K562 (cell line): Measurements from ENCODE around the gene CST1. TPM values are rescaled to one million over a fixed set of nuclear protein-coding genes. Genes with fewer than 3 reads are reported as not detected.
"Not testable (repeated sequence)": the region's sequence is repeated elsewhere in the genome, so short reads cannot be mapped to it uniquely, and the experiment has no call there.

Source experiments
- ATAC-seq: fragments of 200-7000 bp; cut with Tn5 transposase; 3 replicates; pipeline ENCODE4 v1.9.1; 2020; ENCODE audit warnings: moderate library complexity
- BruUV-seq: library from RNA; stranded (reverse); fragments of 400-500 nt; replicated peaks from 2 replicates; lab custom pipeline; 2021; lab: Mats Ljungman, UMichigan
- CTCF ChIA-PET: fragments of 300-600 bp; formaldehyde crosslinking; extraction: SDS; loops from one replicate; lab custom pipeline; 2021; ENCODE audit warnings: low intra/inter-chr PET ratio; lab: Yijun Ruan, JAX
- POLR2A ChIA-PET: fragments of 300-600, 350-650 bp; sonication (Branson Sonifier 250); formaldehyde crosslinking; extraction: SDS; loops from one replicate; lab custom pipeline; 2021; ENCODE audit warnings: antibody characterized with exemption, inconsistent platforms; lab: Yijun Ruan, JAX
- DNase-seq, 4 experiments: peaks; one replicate each; pipeline versions ENCODE4 v3.0.0 to v3.0.0-alpha.2; 2011 to 2018; ENCODE audit warnings: low spot score in 3 of 4, mixed read lengths in 3 of 4; ENCODE audit errors: extremely low read depth in 1 of 4
- FAIRE-seq: peaks from 2 replicates; lab custom pipeline; 2011; peaks lifted over from hg19 to GRCh38; lab: Jason Lieb, UNC
- H2AFZ ChIP-seq: 2 replicates; pipeline ENCODE4 v1.6.0; 2011; ENCODE audit warnings: low read depth, low read length, control low read depth, inconsistent platforms
- H3K27ac ChIP-seq: fragments of 200-600 bp; 3 replicates; pipeline ENCODE4 v1.8.0; 2011; ENCODE audit warnings: low read depth, mild to moderate bottlenecking, control low read depth, inconsistent platforms, low read length, moderate library complexity, mixed read lengths; ENCODE audit errors: extremely low read depth
- H3K27me3 ChIP-seq, 2 experiments: fragments of 300-600 bp in 1 of 2; 2 replicates in 1 of 2; 3 replicates in 1 of 2; pipeline versions ENCODE4 v1.6.0 to v1.8.0; 2011; ENCODE audit warnings: inconsistent platforms in 2 of 2, low read length in 2 of 2, mild to moderate bottlenecking in 1 of 2, mixed read lengths in 1 of 2, moderate library complexity in 1 of 2; ENCODE audit not compliant: control insufficient read depth in 2 of 2, insufficient read depth in 2 of 2
- H3K36me3 ChIP-seq: fragments of 300-600 bp; 3 replicates; pipeline ENCODE4 v1.8.0; 2011; ENCODE audit warnings: mild to moderate bottlenecking, low read length, inconsistent platforms; ENCODE audit not compliant: control insufficient read depth, insufficient read depth
- H3K4me1 ChIP-seq, 2 experiments: fragments of 200-600 bp in 1 of 2; replicated peaks in 1 of 2; 2 replicates in 1 of 2; 3 replicates in 1 of 2; pipeline versions ENCODE4 v1.5.1 to v1.8.0; 2011; ENCODE audit warnings: inconsistent platforms in 2 of 2, low read length in 2 of 2, mild to moderate bottlenecking in 1 of 2, mixed read lengths in 1 of 2, moderate library complexity in 1 of 2; ENCODE audit not compliant: control insufficient read depth in 2 of 2, insufficient read depth in 2 of 2
- H3K4me2 ChIP-seq: 2 replicates; pipeline ENCODE4 v1.6.1; 2011; ENCODE audit warnings: low read length, control low read depth, inconsistent platforms, mixed read lengths; ENCODE audit not compliant: insufficient read depth
- H3K4me3 ChIP-seq: fragments of 200-600 bp; sonication (generic), shearing (Covaris generic); 2 replicates; pipeline ENCODE4 v1.5.1; 2016; ENCODE audit warnings: control low read depth, inconsistent platforms
- H3K79me2 ChIP-seq: fragments of 200-600 bp; 3 replicates; pipeline ENCODE4 v1.8.0; 2011; ENCODE audit warnings: low read length, inconsistent platforms; ENCODE audit not compliant: control insufficient read depth, insufficient read depth
- H3K9ac ChIP-seq, 2 experiments: 2 replicates each; pipeline versions ENCODE4 v1.6.0 to v1.6.1; 2011; ENCODE audit warnings: low read depth in 2 of 2, low read length in 2 of 2, control low read depth in 1 of 2, inconsistent platforms in 1 of 2, mild to moderate bottlenecking in 1 of 2, mixed read lengths in 1 of 2; ENCODE audit not compliant: insufficient read depth in 1 of 2
- H3K9me1 ChIP-seq: one replicate; pipeline ENCODE4 v1.6.0; 2011; ENCODE audit warnings: inconsistent platforms, mild to moderate bottlenecking, low read length, moderate library complexity; ENCODE audit not compliant: control insufficient read depth, insufficient read depth
- H3K9me3 ChIP-seq: replicated peaks from 2 replicates; pipeline ENCODE4 v1.5.1; 2011; ENCODE audit warnings: low read depth, low read length, inconsistent platforms; ENCODE audit not compliant: control insufficient read depth, insufficient read depth
- H4K20me1 ChIP-seq: replicated peaks from 2 replicates; pipeline ENCODE4 v1.6.1; 2011; ENCODE audit warnings: low read length, inconsistent platforms, mixed read lengths; ENCODE audit not compliant: control insufficient read depth, insufficient read depth
- PHF20 ChIP-seq: fragments of 450-650 bp; IDR thresholded peaks from 2 replicates; pipeline ENCODE4 v1.6.1; 2018; ENCODE audit not compliant: partially characterized antibody
- PRDM10 ChIP-seq: fragments of 450-650 bp; IDR thresholded peaks from 2 replicates; pipeline ENCODE4 v1.6.1; 2018; ENCODE audit not compliant: partially characterized antibody
- PYGO2 ChIP-seq: fragments of 450-650 bp; IDR thresholded peaks from 2 replicates; pipeline ENCODE4 v1.6.1; 2016; ENCODE audit warnings: mild to moderate bottlenecking, missing genetic modification characterization, moderate library complexity, missing compliant biosample characterization
- RBM39 ChIP-seq: fragments of 200-400 bp; formaldehyde crosslinking; optimal IDR thresholded peaks from 2 replicates; pipeline ENCODE3; 2018; ENCODE audit warnings: low read depth, low read length
- THRAP3 ChIP-seq: fragments of 450-650 bp; IDR thresholded peaks from 2 replicates; pipeline ENCODE4 v1.6.1; 2016; ENCODE audit warnings: mild to moderate bottlenecking, inconsistent platforms, borderline replicate concordance
- ZBTB5 ChIP-seq: fragments of 450-650 bp; IDR thresholded peaks from 2 replicates; pipeline ENCODE4 v1.6.1; 2017; ENCODE audit warnings: antibody characterized with exemption
- ZBTB7A ChIP-seq: IDR thresholded peaks from 2 replicates; pipeline ENCODE4 v1.6.1; 2011; ENCODE audit warnings: low read depth, mild to moderate bottlenecking, low read length, moderate library complexity, borderline replicate concordance; ENCODE audit not compliant: control insufficient read depth
- ZFP91 ChIP-seq: sonication (generic); formaldehyde crosslinking; IDR thresholded peaks from 2 replicates; pipeline ENCODE4 v1.8.0; 2022; ENCODE audit warnings: mild to moderate bottlenecking, missing genetic modification reagents
- WGBS: fragments of 100-300 bp; shearing (Covaris generic); methylation state at CpG from one replicate; pipeline ENCODE4 v1.1.6; 2016; ENCODE audit warnings: low coverage, mixed read lengths; ENCODE audit not compliant: insufficient coverage; ENCODE audit errors: missing lambda C conversion rate; 5-methylcytosine and 5-hydroxymethylcytosine counted together
- in situ Hi-C: fragments of 300-500 bp; cut with MboI; formaldehyde crosslinking; loops from 4 replicates; pipeline ENCODE4 v1.15.0; 2018; ENCODE audit warnings: inconsistent platforms, mixed read lengths
- intact Hi-C: fragments of 100-400 bp; cut with micrococcal nuclease; formaldehyde crosslinking; loops from 2 replicates; pipeline ENCODE4 v1.14.2; 2022
- polyA plus RNA-seq, 8 experiments: library from polyadenylated mRNA; depleted of rRNA in 4 of 8; stranded (reverse) in 5 of 8; unstranded in 3 of 8; fragments of >200 nt; fragmentation: Nextera tagmentation in 2 of 8; fragmentation: Illumina TruSeq in 1 of 8; extraction: Ambion mirVana in 2 of 8; extraction: Trizol in 1 of 8; gene quantifications; 2 replicates each; pipeline versions ENCODE4 v1.2.1 to v1.2.3, GENCODE V29; 2011 to 2014; ENCODE audit warnings: inconsistent platforms in 1 of 8, missing spikeins in 1 of 8
- total RNA-seq, 7 experiments: library from RNA; depleted of rRNA in 6 of 7; stranded (reverse); fragments of >200 nt in 6 of 7; fragmentation: Illumina TruSeq in 2 of 7; extraction: Trizol in 2 of 7; gene quantifications; 2 replicates each; pipeline versions ENCODE4 v1.2.1 to v1.2.3, GENCODE V29; 2011 to 2021; ENCODE audit warnings: low replicate concordance in 1 of 7

CST1 gene
- total and polyA plus RNA-seq, 9 of the 15 experiments (the other 6 are each of a cell fraction or from before 2014, with no cell fraction given): not detected

GRCh38 chr20:23765578-23765977 is 14.8 kb upstream of the CST1 start (continued):
- TF ChIP-seq ZFP91 (CRISPR knock-in tag): no peak
- TF ChIP-seq THRAP3: no peak
- no peak for TF ChIP-seq RBM39
- TF ChIP-seq PHF20: no peak
- TF ChIP-seq PYGO2 (tag): no peak
- TF ChIP-seq ZBTB5: no peak
- TF ChIP-seq ZBTB7A: no peak
- no peak for TF ChIP-seq PRDM10

- H4K20me1 ChIP-seq, H3K9me1 ChIP-seq, H3K9me3 ChIP-seq, CTCF ChIA-PET, H3K27me3 ChIP-seq, H3K9ac ChIP-seq, H3K27ac ChIP-seq, POLR2A ChIA-PET, DNase-seq, H3K4me1 ChIP-seq, in situ Hi-C loops, H2AFZ ChIP-seq, ATAC-seq, BruUV-seq, FAIRE-seq, H3K36me3 ChIP-seq, H3K4me3 ChIP-seq, H3K4me2 ChIP-seq, intact Hi-C loops, H3K79me2 ChIP-seq: not testable (repeated sequence)
- WGBS: 0% methylated on average over 1 of the region's 2 CpGs
These were observed 13.9 kb upstream of the CST1 start for GRCh38 chr20:23764630-23765029.
